GM12875 (cell line): ENCODE results near the gene GALNT18.

ENCODE experiments used
- H3K4me3 ChIP-seq: one replicate; pipeline ENCODE4 v1.5.1; 2011; ENCODE audit warnings: low read depth, low read length, control low read depth
- CTCF ChIP-seq: IDR thresholded peaks from 2 replicates; pipeline ENCODE4 v1.5.1; 2011; ENCODE audit warnings: low read depth, mild to moderate bottlenecking, control low read depth, inconsistent platforms, low read length, moderate library complexity, borderline replicate concordance; ENCODE audit not compliant: insufficient read depth

Gene GALNT18

GRCh38 chr11:11534981-11535380 is 86.8 kb downstream of the GALNT18 start:
- no peak for TF ChIP-seq CTCF

GRCh38 chr11:11533751-11534150 is 88.1 kb downstream of the GALNT18 start:
- H3K4me3 ChIP-seq: no peak overlapping the region
- TF ChIP-seq CTCF: no peak

More at GRCh38 chr11:11534981-11535380, 86.8 kb downstream of the GALNT18 start:
- no peak overlapping the region for H3K4me3 ChIP-seq

- H3K4me3 ChIP-seq: no peak overlapping the region
- TF ChIP-seq CTCF: no peak
These were observed 88.7 kb downstream of the GALNT18 start for GRCh38 chr11:11533057-11533456.

GRCh38 chr11:11532574-11532973 is 89.2 kb downstream of the GALNT18 start:
- H3K4me3 ChIP-seq: no peak overlapping the region
- TF ChIP-seq CTCF: no peak

- no peak for TF ChIP-seq CTCF
These were observed 90.5 kb downstream of the GALNT18 start for GRCh38 chr11:11531131-11531908.

GRCh38 chr11:11528986-11529385 is 92.8 kb downstream of the GALNT18 start:
- H3K4me3 ChIP-seq: no peak overlapping the region
- no peak for TF ChIP-seq CTCF

More at GRCh38 chr11:11531131-11531908, 90.5 kb downstream of the GALNT18 start:
- H3K4me3 ChIP-seq: no peak overlapping the region

- TF ChIP-seq CTCF: no peak
- H3K4me3 ChIP-seq: no peak overlapping the region
These were observed 96.5 kb downstream of the GALNT18 start for GRCh38 chr11:11525283-11525682.
